ENCODE results near the gene ZNF423.

- TF ChIP-seq EZH2phosphoT487 (IDR thresholded peaks at IDR 0.05; ENCODE audit: insufficient read depth, low read depth): no peak
- TF ChIP-seq EZH2 (IDR thresholded peaks at IDR 0.05; ENCODE audit: insufficient read depth, poor library complexity, severe bottlenecking): no peak
These were observed 73.5 kb downstream of the ZNF423 start for GRCh38 chr16:49782405-49782804.

All from GM23248 (cell line).